ENCODE measurements around the gene CYGB.

CYGB gene

GRCh38 chr17:76539631-76540271 lies 2.2 kb upstream of the CYGB start, which contains the start of gene PRCD:
PRCD (plus strand) TSS chr17:76540044; CDS start chr17:76540142, 98 bp downstream.
- peak within 1 kb of the TSS; percentile 49 for H4K8ac ChIP-seq (ENCODE audit: low read length)
- peak within 1 kb of the TSS; percentile 80 to 88 for H2BK12ac ChIP-seq (ENCODE audit: low read length in 2 of 2)
- peaks cover 2 to 8% of the 10 kb centered on the region in 2 experiments for H3K36me3 ChIP-seq (ENCODE audit: control insufficient read depth in 1 of 2, insufficient read depth in 2 of 2, low read depth in 1 of 2, low read length in 2 of 2)
- peak within 1 kb of the TSS; percentile 77 for H3K9ac ChIP-seq (ENCODE audit: low read length)
- H3K23ac ChIP-seq (ENCODE audit: low read length in 2 of 2) = peak within 1 kb of the TSS in 1 of 2 experiments; percentile 57
- peak; percentile 34 for DNase-seq
- peak within 1 kb of the TSS in 1 of 2 experiments; percentile 92 for H3K14ac ChIP-seq (ENCODE audit: low read length in 2 of 2)
- WGBS = 91% methylated on average over 21 of the region's 22 CpGs
- H3K27me3 ChIP-seq (ENCODE audit: control insufficient read depth in 1 of 2, insufficient read depth in 1 of 2, low read length in 2 of 2) = peaks cover 0 to 6% of the 10 kb centered on the region in 2 experiments
- peak within 1 kb of the TSS; percentile 32 to 75 for H3K4me3 ChIP-seq (ENCODE audit: insufficient read depth in 1 of 2, low read depth in 1 of 2, low read length in 2 of 2)
- H3K4ac ChIP-seq (ENCODE audit: low read depth in 1 of 2, low read length in 2 of 2) = peak within 1 kb of the TSS; percentile 95 to 97
- peak within 1 kb of the TSS; percentile 97 for H4K91ac ChIP-seq (ENCODE audit: low read length)
- H3K4me2 ChIP-seq (ENCODE audit: low read length, poor library complexity, severe bottlenecking) = peak within 1 kb of the TSS; percentile 80
- peak within 1 kb of the TSS; percentile 65 for H3K27ac ChIP-seq (ENCODE audit: low read length, poor library complexity, severe bottlenecking)
- H3K9me3 ChIP-seq (ENCODE audit: control insufficient read depth, low read length) = no peaks in the 10 kb centered on the region
- no peak within 1 kb of the TSS for H2BK5ac ChIP-seq (ENCODE audit: low read depth, low read length, poor library complexity, severe bottlenecking)
- H3K79me1 ChIP-seq (replicated peaks; ENCODE audit: low read length, poor library complexity, severe bottlenecking) = no peaks in the 10 kb centered on the region
- peak within 1 kb of the TSS; percentile 99 for H2BK120ac ChIP-seq (ENCODE audit: low read depth, low read length)
- peaks cover 44% of the 10 kb centered on the region for H3K4me1 ChIP-seq (ENCODE audit: control insufficient read depth, insufficient read depth, low read depth, low read length)
- peak within 1 kb of the TSS; percentile 73 for H2BK15ac ChIP-seq (ENCODE audit: low read depth, poor library complexity, severe bottlenecking)
- no peak within 1 kb of the TSS for H2AFZ ChIP-seq (ENCODE audit: low read depth, low read length)
- peak within 1 kb of the TSS; percentile 95 to 99 for H3K18ac ChIP-seq (ENCODE audit: low read depth in 1 of 2, low read length in 2 of 2)
- H2AK5ac ChIP-seq (ENCODE audit: low read length, severe bottlenecking) = peak within 1 kb of the TSS; percentile 28

GRCh38 chr17:76538941-76539570 lies 1.5 kb upstream of the CYGB start:
- Histone ChIP-seq H2BK12ac (ENCODE audit: low read length in 2 of 2) (peak overlapping the region; percentile 80), H2BK15ac (ENCODE audit: low read depth, poor library complexity, severe bottlenecking) (peak overlapping the region; percentile 44), H3K4me2 (ENCODE audit: low read length, poor library complexity, severe bottlenecking) (no peak overlapping the region), H3K4me1 (ENCODE audit: control insufficient read depth, insufficient read depth, low read depth, low read length) (peaks cover 37% of the 10 kb centered on the region), H3K23ac (ENCODE audit: low read length in 2 of 2) (no peak overlapping the region), H3K4ac (ENCODE audit: low read depth in 1 of 2, low read length in 2 of 2) (peak overlapping the region; percentile 95 to 97), H2AFZ (ENCODE audit: low read depth, low read length) (no peak overlapping the region), H3K27ac (ENCODE audit: low read length, poor library complexity, severe bottlenecking) (no peak overlapping the region), H4K91ac (ENCODE audit: low read length) (peak overlapping the region; percentile 97), H3K79me1 (replicated peaks; ENCODE audit: low read length, poor library complexity, severe bottlenecking) (no peaks in the 10 kb centered on the region), H4K8ac (ENCODE audit: low read length) (no peak overlapping the region), H3K9ac (ENCODE audit: low read length) (peak overlapping the region; percentile 75), H3K18ac (ENCODE audit: low read depth in 1 of 2, low read length in 2 of 2) (peak overlapping the region; percentile 95 to 99), H3K36me3 (ENCODE audit: control insufficient read depth in 1 of 2, insufficient read depth in 2 of 2, low read depth in 1 of 2, low read length in 2 of 2) (peaks cover 2 to 10% of the 10 kb centered on the region in 2 experiments), H2AK5ac (ENCODE audit: low read length, severe bottlenecking) (peak overlapping the region; percentile 28), H2BK5ac (ENCODE audit: low read depth, low read length, poor library complexity, severe bottlenecking) (no peak overlapping the region), H3K14ac (ENCODE audit: low read length in 2 of 2) (no peak overlapping the region), H3K27me3 (ENCODE audit: control insufficient read depth in 1 of 2, insufficient read depth in 1 of 2, low read length in 2 of 2) (peaks cover 0 to 6% of the 10 kb centered on the region in 2 experiments), H3K4me3 (ENCODE audit: insufficient read depth in 1 of 2, low read depth in 1 of 2, low read length in 2 of 2) (peak overlapping the region in 1 of 2 experiments; percentile 64), H3K9me3 (ENCODE audit: control insufficient read depth, low read length) (no peaks in the 10 kb centered on the region), H2BK120ac (ENCODE audit: low read depth, low read length) (peak overlapping the region; percentile 99)
- 88% methylated on average over 7 of the region's 9 CpGs for WGBS
- DNase-seq = no peak

GRCh38 chr17:76538281-76538931 lies 897 bp upstream of the CYGB start:
- Histone ChIP-seq H2AFZ (ENCODE audit: low read depth, low read length) (no peak overlapping the region), H4K8ac (ENCODE audit: low read length) (peak overlapping the region; percentile 92), H2BK12ac (ENCODE audit: low read length in 2 of 2) (peak overlapping the region; percentile 2 to 93), H3K9me3 (ENCODE audit: control insufficient read depth, low read length) (no peaks in the 10 kb centered on the region), H3K23ac (ENCODE audit: low read length in 2 of 2) (peak overlapping the region in 1 of 2 experiments; percentile 84), H3K27ac (ENCODE audit: low read length, poor library complexity, severe bottlenecking) (no peak overlapping the region), H2AK5ac (ENCODE audit: low read length, severe bottlenecking) (peak overlapping the region; percentile 51), H3K18ac (ENCODE audit: low read depth in 1 of 2, low read length in 2 of 2) (peak overlapping the region; percentile 95 to 99), H2BK5ac (ENCODE audit: low read depth, low read length, poor library complexity, severe bottlenecking) (no peak overlapping the region), H2BK120ac (ENCODE audit: low read depth, low read length) (peak overlapping the region; percentile 99), H3K4me3 (ENCODE audit: insufficient read depth in 1 of 2, low read depth in 1 of 2, low read length in 2 of 2) (peak overlapping the region; percentile 61 to 64), H4K91ac (ENCODE audit: low read length) (peak overlapping the region; percentile 97), H2BK15ac (ENCODE audit: low read depth, poor library complexity, severe bottlenecking) (peak overlapping the region; percentile 97), H3K9ac (ENCODE audit: low read length) (peak overlapping the region; percentile 75), H3K27me3 (ENCODE audit: control insufficient read depth in 1 of 2, insufficient read depth in 1 of 2, low read length in 2 of 2) (peaks cover 0 to 6% of the 10 kb centered on the region in 2 experiments), H3K4ac (ENCODE audit: low read depth in 1 of 2, low read length in 2 of 2) (peak overlapping the region; percentile 95 to 97), H3K79me1 (replicated peaks; ENCODE audit: low read length, poor library complexity, severe bottlenecking) (no peaks in the 10 kb centered on the region), H3K36me3 (ENCODE audit: control insufficient read depth in 1 of 2, insufficient read depth in 2 of 2, low read depth in 1 of 2, low read length in 2 of 2) (peaks cover 2 to 11% of the 10 kb centered on the region in 2 experiments), H3K4me2 (ENCODE audit: low read length, poor library complexity, severe bottlenecking) (peak overlapping the region; percentile 88), H3K14ac (ENCODE audit: low read length in 2 of 2) (peak overlapping the region; percentile 2 to 99), H3K4me1 (ENCODE audit: control insufficient read depth, insufficient read depth, low read depth, low read length) (peaks cover 32% of the 10 kb centered on the region)
- DNase-seq = peak; percentile 65
- 12% methylated on average over 35 of the region's 37 CpGs for WGBS

GRCh38 chr17:76537288-76537577 lies 276 bp downstream of the CYGB start:
- H2AK5ac ChIP-seq (ENCODE audit: low read length, severe bottlenecking) = no peak overlapping the region
- peaks cover 32% of the 10 kb centered on the region for H3K4me1 ChIP-seq (ENCODE audit: control insufficient read depth, insufficient read depth, low read depth, low read length)
- peak overlapping the region; percentile 70 for H3K4me2 ChIP-seq (ENCODE audit: low read length, poor library complexity, severe bottlenecking)
- H4K91ac ChIP-seq (ENCODE audit: low read length) = peak overlapping the region; percentile 94
- no peaks in the 10 kb centered on the region for H3K9me3 ChIP-seq (ENCODE audit: control insufficient read depth, low read length)
- H3K4me3 ChIP-seq (ENCODE audit: insufficient read depth in 1 of 2, low read depth in 1 of 2, low read length in 2 of 2) = peak overlapping the region; percentile 61 to 76
- peak overlapping the region; percentile 19 to 91 for H3K14ac ChIP-seq (ENCODE audit: low read length in 2 of 2)
- no peak overlapping the region for H3K27ac ChIP-seq (ENCODE audit: low read length, poor library complexity, severe bottlenecking)
- no peaks in the 10 kb centered on the region for H3K79me1 ChIP-seq (replicated peaks; ENCODE audit: low read length, poor library complexity, severe bottlenecking)
- H3K4ac ChIP-seq (ENCODE audit: low read depth in 1 of 2, low read length in 2 of 2) = peak overlapping the region; percentile 52 to 58
- H2BK15ac ChIP-seq (ENCODE audit: low read depth, poor library complexity, severe bottlenecking) = peak overlapping the region; percentile 80
- H2AFZ ChIP-seq (ENCODE audit: low read depth, low read length) = no peak overlapping the region
- peak overlapping the region; percentile 94 to 100 for H3K18ac ChIP-seq (ENCODE audit: low read depth in 1 of 2, low read length in 2 of 2)
- peaks cover 0 to 18% of the 10 kb centered on the region in 2 experiments for H3K36me3 ChIP-seq (ENCODE audit: control insufficient read depth in 1 of 2, insufficient read depth in 2 of 2, low read depth in 1 of 2, low read length in 2 of 2)
- WGBS = 4% methylated on average over 19 of the region's 26 CpGs
- H3K27me3 ChIP-seq (ENCODE audit: control insufficient read depth in 1 of 2, insufficient read depth in 1 of 2, low read length in 2 of 2) = no peaks in the 10 kb centered on the region
- H3K23ac ChIP-seq (ENCODE audit: low read length in 2 of 2) = peak overlapping the region; percentile 45 to 94
- H2BK12ac ChIP-seq (ENCODE audit: low read length in 2 of 2) = peak overlapping the region in 1 of 2 experiments; percentile 96
- peak overlapping the region; percentile 83 for H3K9ac ChIP-seq (ENCODE audit: low read length)
- peak overlapping the region; percentile 88 for H2BK120ac ChIP-seq (ENCODE audit: low read depth, low read length)
- no peak for DNase-seq
- H4K8ac ChIP-seq (ENCODE audit: low read length) = peak overlapping the region; percentile 85
- H2BK5ac ChIP-seq (ENCODE audit: low read depth, low read length, poor library complexity, severe bottlenecking) = no peak overlapping the region

Measured in mesenchymal stem cell (in vitro differentiated cells and primary cell).